Activated CD4-positive, alpha-beta memory T cell treated with anti-CD3 and anti-CD28 coated beads, Interleukin-2, amount 10 ng/mL, durations not matched to agents 7 days and 5 days (primary cell): ENCODE measurements around the gene KRT32. TPM values are rescaled to one million over a fixed set of nuclear protein-coding genes. Genes with fewer than 3 reads are reported as not detected.

ENCODE experiments used
- CTCF ChIA-PET: fragments of 350-600 bp; sonication (Branson Sonifier 250); formaldehyde crosslinking; loops from one replicate; lab custom pipeline; 2021; ENCODE audit warnings: antibody characterized with exemption, inconsistent platforms; lab: Charles Lee
- POLR2A ChIA-PET: fragments of 350-600 bp; sonication (Branson Sonifier 250); formaldehyde crosslinking; loops from one replicate; lab custom pipeline; 2021; ENCODE audit warnings: antibody characterized with exemption; lab: Charles Lee
- DNase-seq: peaks from one replicate; pipeline ENCODE4 v3.0.0-alpha.2; 2020
- H3K27ac Mint-ChIP-seq: one replicate; pipeline ENCODE4 v1.8.0; 2021; ENCODE audit warnings: mild to moderate bottlenecking, mixed read lengths
- H3K27me3 Mint-ChIP-seq: one replicate; pipeline ENCODE4 v1.8.0; 2021; ENCODE audit warnings: mixed read lengths
- H3K36me3 Mint-ChIP-seq: one replicate; pipeline ENCODE4 v1.8.0; 2021; ENCODE audit warnings: low read depth, mixed read lengths
- H3K4me1 Mint-ChIP-seq: one replicate; pipeline ENCODE4 v1.8.0; 2021; ENCODE audit warnings: mixed read lengths
- H3K4me3 Mint-ChIP-seq: one replicate; pipeline ENCODE4 v1.8.0; 2021; ENCODE audit warnings: mild to moderate bottlenecking, mixed read lengths
- H3K9me3 Mint-ChIP-seq: one replicate; pipeline ENCODE4 v1.8.0; 2021; ENCODE audit warnings: mixed read lengths
- total RNA-seq, 2 experiments: library from RNA; stranded (reverse); gene quantifications; one replicate each; pipeline ENCODE4 v1.2.3, GENCODE V29; 2021

KRT32 gene
- total RNA-seq, 2 experiments from 2014 or later: not detected

GRCh38 chr17:41415411-41415810 is 51.8 kb downstream of the KRT32 start:
- no peaks in the 10 kb centered on the region for H3K9me3 Mint-ChIP-seq
- no peaks in the 10 kb centered on the region for H3K36me3 Mint-ChIP-seq
- CTCF ChIA-PET: interaction anchor here (1.2 kb wide), 1 partner anchor 11 kb away, joined by 3 read pairs; no protein-coding TSS in a partner anchor
- no peak overlapping the region for H3K4me3 Mint-ChIP-seq
- no peaks in the 10 kb centered on the region for H3K27me3 Mint-ChIP-seq
- no peak for DNase-seq
- POLR2A ChIA-PET: no interaction called here
- no peak overlapping the region for H3K27ac Mint-ChIP-seq
- H3K4me1 Mint-ChIP-seq: no peaks in the 10 kb centered on the region

- Mint-ChIP-seq H3K27me3 (no peaks in the 10 kb centered on the region), H3K27ac (no peak overlapping the region), H3K36me3 (no peaks in the 10 kb centered on the region), H3K4me1 (peaks cover 3% of the 10 kb centered on the region), H3K9me3 (no peaks in the 10 kb centered on the region), H3K4me3 (no peak overlapping the region)
- ChIA-PET POLR2A (interaction anchor here (1.1 kb wide), 1 partner anchor 10 kb away, joined by 4 read pairs; no protein-coding TSS in a partner anchor), CTCF (no interaction called here)
- DNase-seq: no peak
These were observed 53.2 kb downstream of the KRT32 start for GRCh38 chr17:41413982-41414381.

- POLR2A ChIA-PET: interaction anchor here (1.1 kb wide), 1 partner anchor 10 kb away, joined by 4 read pairs; no protein-coding TSS in a partner anchor
- Mint-ChIP-seq H3K27ac (no peak overlapping the region), H3K36me3 (no peaks in the 10 kb centered on the region), H3K4me1 (peaks cover 6% of the 10 kb centered on the region), H3K4me3 (no peak overlapping the region), H3K9me3 (no peaks in the 10 kb centered on the region), H3K27me3 (no peaks in the 10 kb centered on the region)
- CTCF ChIA-PET: no interaction called here
- DNase-seq: no peak
These were observed 53.7 kb downstream of the KRT32 start for GRCh38 chr17:41413353-41413957.

- no peaks in the 10 kb centered on the region for H3K27me3 Mint-ChIP-seq
- H3K27ac Mint-ChIP-seq: no peak overlapping the region
- ChIA-PET POLR2A (no interaction called here), CTCF (interaction anchor here (1.1 kb wide), 1 partner anchor 254 kb away, joined by 3 read pairs; no protein-coding TSS in a partner anchor)
- no peaks in the 10 kb centered on the region for H3K36me3 Mint-ChIP-seq
- H3K9me3 Mint-ChIP-seq: no peaks in the 10 kb centered on the region
- peaks cover 6% of the 10 kb centered on the region for H3K4me1 Mint-ChIP-seq
- DNase-seq: no peak
- no peak overlapping the region for H3K4me3 Mint-ChIP-seq
These were observed 55.9 kb downstream of the KRT32 start for GRCh38 chr17:41411072-41411840.

Other genes with a start within 250 kb of the KRT32 start
- gene KRTAP9-2, start 240.7 kb downstream of the KRT32 start, total RNA-seq: not detected
- gene KRTAP9-3, start 234.9 kb downstream of the KRT32 start, total RNA-seq: not detected
- not detected for gene KRTAP9-8, start 229.4 kb downstream of the KRT32 start, total RNA-seq
- not detected for gene KRTAP9-4, start 217.7 kb downstream of the KRT32 start, total RNA-seq
- gene KRTAP9-9, start 212.0 kb downstream of the KRT32 start, total RNA-seq: not detected
- gene KRTAP9-6, start 202.0 kb downstream of the KRT32 start, total RNA-seq: not detected
- gene KRTAP9-7, start 191.7 kb downstream of the KRT32 start, total RNA-seq: not detected
- gene KRTAP29-1, start 164.5 kb downstream of the KRT32 start, total RNA-seq: not detected
- under 1 TPM in 1 of 2 experiments, not detected in 1; 0.13 TPM for gene KRTAP16-1, start 158.1 kb downstream of the KRT32 start, total RNA-seq
- not detected for gene KRTAP17-1, start 151.7 kb downstream of the KRT32 start, total RNA-seq
- gene KRT33A, start 116.6 kb downstream of the KRT32 start, total RNA-seq: not detected
- gene KRT33B, start 97.6 kb downstream of the KRT32 start, total RNA-seq: not detected
- not detected for gene KRT34, start 85.1 kb downstream of the KRT32 start, total RNA-seq
- not detected for gene KRT31, start 69.8 kb downstream of the KRT32 start, total RNA-seq
- not detected for gene KRT37, start 42.8 kb downstream of the KRT32 start, total RNA-seq
- not detected for gene KRT38, start 26.4 kb downstream of the KRT32 start, total RNA-seq
- gene KRT35, start 13.8 kb upstream of the KRT32 start, total RNA-seq: not detected
- gene KRT36, start 22.5 kb upstream of the KRT32 start, total RNA-seq: not detected
- gene KRT13, start 38.2 kb upstream of the KRT32 start, total RNA-seq: not detected
- gene KRT15, start 51.5 kb upstream of the KRT32 start, total RNA-seq: not detected
- gene KRT19, start 60.9 kb upstream of the KRT32 start, total RNA-seq: not detected
- gene KRT9, start 104.7 kb upstream of the KRT32 start, total RNA-seq: not detected
- not detected for gene KRT14, start 119.5 kb upstream of the KRT32 start, total RNA-seq
- not detected for gene KRT16, start 145.4 kb upstream of the KRT32 start, total RNA-seq
- not detected for gene KRT17, start 157.2 kb upstream of the KRT32 start, total RNA-seq
- gene EIF1, start 221.5 kb upstream of the KRT32 start, total RNA-seq: 100 to 1,000 TPM; 933 to 950 TPM
- gene GAST, start 244.9 kb upstream of the KRT32 start, total RNA-seq: not detected